ENCODE results near the gene CYP19A1. TPM values are rescaled to one million over a fixed set of nuclear protein-coding genes. Genes with fewer than 3 reads are reported as not detected.

Gene CYP19A1
- total RNA-seq (2013; cell fraction: nucleolus; rRNA removed): not detected in 2 replicates
- total RNA-seq (2014; rRNA removed) (0.96 and 2.1 TPM in 2 replicates), total RNA-seq (2014; rRNA removed; fragmentation: Illumina TruSeq; extraction: Trizol) (0.63 and 1.1 TPM in 2 replicates), total RNA-seq (2021) (1.2 and 1.4 TPM in 2 replicates), polyA plus RNA-seq (2011; rRNA removed) (0.35 and 1.3 TPM in 2 replicates), polyA plus RNA-seq (2014; fragmentation: Illumina TruSeq; extraction: Trizol) (0.76 and 4.2 TPM in 2 replicates), polyA plus RNA-seq (2014; fragmentation: Nextera tagmentation; extraction: Ambion mirVana) (1 to 10 TPM; 1.3 to 1.8 TPM), polyA plus RNA-seq (2014; rRNA removed) (0.08 and 1.3 TPM in 2 replicates), polyA plus RNA-seq (2016; fragmentation: Nextera tagmentation; extraction: Ambion mirVana) (under 1 TPM; 0.59 to 0.63 TPM), polyA minus RNA-seq (2011; rRNA and poly(A)+ RNA removed) (0.36 TPM in 1 of 2 replicates, not detected in the other), Bru-seq, nascent RNA (percentile 7 among the genes with signal in this experiment), BruChase-seq, experiment 1, labeled RNA remaining after a 6-hour chase (percentile 4 among the genes with signal in this experiment), BruChase-seq, experiment 2, labeled RNA remaining after a 2-hour chase (percentile 2 among the genes with signal in this experiment)
- not detected for polyA plus RNA-seq (2011; ENCODE audit: low read depth)
- polyA plus RNA-seq (2011; cell fraction: cytosol; rRNA removed): 0.20 and 0.27 TPM in 2 replicates
- polyA plus RNA-seq (2011; cell fraction: nucleus; rRNA removed): 0.56 and 0.88 TPM in 2 replicates
- polyA plus RNA-seq (2012): 0.29 TPM in 1 of 2 replicates, not detected in the other
- not detected in 2 replicates for polyA minus RNA-seq (2011; cell fraction: cytosol; rRNA and poly(A)+ RNA removed)
- polyA minus RNA-seq (2011; cell fraction: nucleus; rRNA and poly(A)+ RNA removed): 0.36 TPM in 1 of 2 replicates, not detected in the other
- long read RNA-seq, experiment 1: 0 reads
- long read RNA-seq, experiment 2, partial matches to known transcripts: 4 of 7 reads
- long read RNA-seq, experiment 2, other reads (novel, unspliced or antisense): 3 of 7 reads

DNA sequence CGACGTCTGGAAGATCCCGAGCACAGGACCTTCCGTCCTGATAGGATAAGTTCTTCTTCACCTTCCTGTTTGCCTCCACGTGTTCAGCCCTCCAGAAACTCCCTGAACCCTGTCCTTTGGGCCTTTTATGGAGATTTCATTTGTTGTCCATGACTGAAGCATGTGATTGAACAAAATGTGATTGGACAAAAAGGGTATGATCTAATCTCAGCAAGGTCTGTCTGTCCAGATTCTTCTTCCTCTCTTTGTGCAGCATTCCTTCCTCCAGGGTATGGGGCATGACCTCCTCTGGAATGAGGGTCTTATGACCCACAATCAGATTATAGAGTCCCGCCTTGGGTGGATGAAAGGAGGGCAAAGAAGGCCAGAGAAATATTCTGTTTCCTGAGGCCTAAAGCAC lies at the start of gene CYP19A1:
Gene CYP19A1, minus strand, starts transcription at position 101 of the 400 bp plus-strand sequence. CDS start 95,684 bp downstream, outside the sequence.
- no peak within 1 kb of the TSS for H3K4me3 ChIP-seq
- no peaks in the 10 kb centered on the region; the same call in 2 of the 3 replicates for H3K9me3 ChIP-seq (replicated peaks; ENCODE audit: control insufficient read depth, insufficient read depth, low read length)
- ATAC-seq: no peak
- RAD21 ChIA-PET (ENCODE audit: unreplicated experiment): no interaction called here
- no peak within 1 kb of the TSS for H3K9ac ChIP-seq (ENCODE audit: control insufficient read depth, insufficient read depth, low read length)
- no peak within 1 kb of the TSS for H2AFZ ChIP-seq (ENCODE audit: control insufficient read depth, low read depth, low read length)
- WGBS (ENCODE audit: insufficient coverage, insufficient replicate concordance, low lambda C conversion rate, missing lambda C conversion rate): 66% methylated on average over 6 of the region's 6 CpGs
- in situ Hi-C loops (cut with MboI): no loop called here
- H3K27me3 ChIP-seq (replicated peaks in 1 of 2; ENCODE audit: control insufficient read depth in 2 of 2, insufficient read depth in 2 of 2, low read length in 1 of 2): peaks cover 6 to 25% of the 10 kb centered on the region in 2 experiments; a peak in 3 of 4 replicates
- no peak for DNase-seq (ENCODE audit: low read depth, low spot score)
- intact Hi-C loops (cut with micrococcal nuclease; ENCODE audit: unreplicated experiment): no loop called here
- CTCF ChIA-PET: no interaction called here
- H3K36me3 ChIP-seq (ENCODE audit: control insufficient read depth in 2 of 2, insufficient read depth in 2 of 2, low read length in 1 of 2): no peaks in the 10 kb centered on the region
- POLR2A ChIA-PET: no interaction called here
- peaks cover 21% of the 10 kb centered on the region for H3K4me1 ChIP-seq (ENCODE audit: control insufficient read depth, insufficient read depth, low read length)
- FAIRE-seq: no peak
- H3K79me2 ChIP-seq (ENCODE audit: control insufficient read depth, insufficient read depth, low read length): no peaks in the 10 kb centered on the region
- no peak within 1 kb of the TSS for H3K4me2 ChIP-seq (ENCODE audit: control insufficient read depth, insufficient read depth)
- H3K27ac ChIP-seq (ENCODE audit: control insufficient read depth, insufficient read depth): no peak within 1 kb of the TSS
- H4K20me1 ChIP-seq (ENCODE audit: control insufficient read depth, insufficient read depth): no peaks in the 10 kb centered on the region
- no TSS peak for BruUV-seq (replicated peaks)
- SMC1A ChIA-PET (ENCODE audit: uncharacterized antibody, unreplicated experiment): no interaction called here
- TF ChIP-seq IKZF2 (IDR thresholded peaks at IDR 0.05) (no peak), JUND (IDR thresholded peaks at IDR 0.05; ENCODE audit: low read depth, low read length) (no peak), DPF2 (IDR thresholded peaks at IDR 0.05) (no peak), RBBP5 (conservative IDR thresholded peaks at IDR 0.05) (no peak), ELK1 (IDR thresholded peaks at IDR 0.05; ENCODE audit: low read depth, low read length) (no peak), SUZ12 (IDR thresholded peaks at IDR 0.05; ENCODE audit: unreplicated experiment) (no peak), NR2C1 (IDR thresholded peaks at IDR 0.05) (no peak)
- TF ChIP-seq, protein P1, sequence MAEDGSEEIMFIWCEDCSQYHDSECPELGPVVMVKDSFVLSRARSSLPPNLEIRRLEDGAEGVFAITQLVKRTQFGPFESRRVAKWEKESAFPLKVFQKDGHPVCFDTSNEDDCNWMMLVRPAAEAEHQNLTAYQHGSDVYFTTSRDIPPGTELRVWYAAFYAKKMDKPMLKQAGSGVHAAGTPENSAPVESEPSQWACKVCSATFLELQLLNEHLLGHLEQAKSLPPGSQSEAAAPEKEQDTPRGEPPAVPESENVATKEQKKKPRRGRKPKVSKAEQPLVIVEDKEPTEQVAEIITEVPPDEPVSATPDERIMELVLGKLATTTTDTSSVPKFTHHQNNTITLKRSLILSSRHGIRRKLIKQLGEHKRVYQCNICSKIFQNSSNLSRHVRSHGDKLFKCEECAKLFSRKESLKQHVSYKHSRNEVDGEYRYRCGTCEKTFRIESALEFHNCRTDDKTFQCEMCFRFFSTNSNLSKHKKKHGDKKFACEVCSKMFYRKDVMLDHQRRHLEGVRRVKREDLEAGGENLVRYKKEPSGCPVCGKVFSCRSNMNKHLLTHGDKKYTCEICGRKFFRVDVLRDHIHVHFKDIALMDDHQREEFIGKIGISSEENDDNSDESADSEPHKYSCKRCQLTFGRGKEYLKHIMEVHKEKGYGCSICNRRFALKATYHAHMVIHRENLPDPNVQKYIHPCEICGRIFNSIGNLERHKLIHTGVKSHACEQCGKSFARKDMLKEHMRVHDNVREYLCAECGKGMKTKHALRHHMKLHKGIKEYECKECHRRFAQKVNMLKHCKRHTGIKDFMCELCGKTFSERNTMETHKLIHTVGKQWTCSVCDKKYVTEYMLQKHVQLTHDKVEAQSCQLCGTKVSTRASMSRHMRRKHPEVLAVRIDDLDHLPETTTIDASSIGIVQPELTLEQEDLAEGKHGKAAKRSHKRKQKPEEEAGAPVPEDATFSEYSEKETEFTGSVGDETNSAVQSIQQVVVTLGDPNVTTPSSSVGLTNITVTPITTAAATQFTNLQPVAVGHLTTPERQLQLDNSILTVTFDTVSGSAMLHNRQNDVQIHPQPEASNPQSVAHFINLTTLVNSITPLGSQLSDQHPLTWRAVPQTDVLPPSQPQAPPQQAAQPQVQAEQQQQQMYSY (CRISPR knock-in tag; IDR thresholded peaks at IDR 0.05): no peak
- TF ChIP-seq, protein P2, sequence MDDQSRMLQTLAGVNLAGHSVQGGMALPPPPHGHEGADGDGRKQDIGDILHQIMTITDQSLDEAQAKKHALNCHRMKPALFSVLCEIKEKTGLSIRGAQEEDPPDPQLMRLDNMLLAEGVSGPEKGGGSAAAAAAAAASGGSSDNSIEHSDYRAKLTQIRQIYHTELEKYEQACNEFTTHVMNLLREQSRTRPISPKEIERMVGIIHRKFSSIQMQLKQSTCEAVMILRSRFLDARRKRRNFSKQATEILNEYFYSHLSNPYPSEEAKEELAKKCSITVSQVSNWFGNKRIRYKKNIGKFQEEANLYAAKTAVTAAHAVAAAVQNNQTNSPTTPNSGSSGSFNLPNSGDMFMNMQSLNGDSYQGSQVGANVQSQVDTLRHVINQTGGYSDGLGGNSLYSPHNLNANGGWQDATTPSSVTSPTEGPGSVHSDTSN (IDR thresholded peaks at IDR 0.05; ENCODE audit: insufficient replicate concordance, low read depth, low read length): no peak
- TF ChIP-seq, protein P3, sequence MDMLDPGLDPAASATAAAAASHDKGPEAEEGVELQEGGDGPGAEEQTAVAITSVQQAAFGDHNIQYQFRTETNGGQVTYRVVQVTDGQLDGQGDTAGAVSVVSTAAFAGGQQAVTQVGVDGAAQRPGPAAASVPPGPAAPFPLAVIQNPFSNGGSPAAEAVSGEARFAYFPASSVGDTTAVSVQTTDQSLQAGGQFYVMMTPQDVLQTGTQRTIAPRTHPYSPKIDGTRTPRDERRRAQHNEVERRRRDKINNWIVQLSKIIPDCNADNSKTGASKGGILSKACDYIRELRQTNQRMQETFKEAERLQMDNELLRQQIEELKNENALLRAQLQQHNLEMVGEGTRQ (IDR thresholded peaks at IDR 0.05; ENCODE audit: borderline replicate concordance, low read depth, low read length): no peak
